Epithelial cell of esophagus (primary cell): ENCODE measurements around the gene ASB12.

Experiments
- DNase-seq: peaks from one replicate; pipeline ENCODE4 v3.0.0; 2010; ENCODE audit warnings: low read depth
- H3K4me3 ChIP-seq: 2 replicates; pipeline ENCODE4 v1.5.1; 2011; ENCODE audit warnings: mild to moderate bottlenecking, low read length, control low read depth
- TF ChIP-seq, protein P1 (sequence below): IDR thresholded peaks from 2 replicates; pipeline ENCODE4 v1.5.1; 2011; ENCODE audit warnings: low read depth, mild to moderate bottlenecking, low read length, control low read depth, inconsistent platforms; ENCODE audit not compliant: insufficient read depth; ENCODE audit errors: missing control alignments

ASB12 gene

DNA sequence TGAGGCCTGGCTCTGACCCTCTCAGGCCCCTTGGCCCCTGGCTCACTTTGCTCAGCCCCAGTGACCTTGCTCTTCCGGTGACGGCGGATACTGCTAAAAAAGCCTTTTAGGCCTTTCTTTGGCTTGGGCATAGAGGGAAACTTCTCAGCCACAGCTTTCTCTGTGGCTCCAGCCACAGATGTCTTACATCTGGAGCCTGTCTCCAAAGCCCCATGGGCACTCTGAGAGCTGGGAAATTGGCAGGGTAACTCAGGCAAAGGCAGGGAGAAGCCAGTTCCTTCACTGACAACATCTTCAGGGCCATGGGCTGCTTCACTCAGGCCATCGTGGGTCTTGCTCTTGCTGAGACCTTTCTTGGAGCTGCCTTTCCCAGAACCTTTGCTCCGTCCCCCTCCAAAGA lies 37.7 kb downstream of the ASB12 start:
- H3K4me3 ChIP-seq, result no peak overlapping the region
- no peak for DNase-seq
- TF ChIP-seq, protein P1, sequence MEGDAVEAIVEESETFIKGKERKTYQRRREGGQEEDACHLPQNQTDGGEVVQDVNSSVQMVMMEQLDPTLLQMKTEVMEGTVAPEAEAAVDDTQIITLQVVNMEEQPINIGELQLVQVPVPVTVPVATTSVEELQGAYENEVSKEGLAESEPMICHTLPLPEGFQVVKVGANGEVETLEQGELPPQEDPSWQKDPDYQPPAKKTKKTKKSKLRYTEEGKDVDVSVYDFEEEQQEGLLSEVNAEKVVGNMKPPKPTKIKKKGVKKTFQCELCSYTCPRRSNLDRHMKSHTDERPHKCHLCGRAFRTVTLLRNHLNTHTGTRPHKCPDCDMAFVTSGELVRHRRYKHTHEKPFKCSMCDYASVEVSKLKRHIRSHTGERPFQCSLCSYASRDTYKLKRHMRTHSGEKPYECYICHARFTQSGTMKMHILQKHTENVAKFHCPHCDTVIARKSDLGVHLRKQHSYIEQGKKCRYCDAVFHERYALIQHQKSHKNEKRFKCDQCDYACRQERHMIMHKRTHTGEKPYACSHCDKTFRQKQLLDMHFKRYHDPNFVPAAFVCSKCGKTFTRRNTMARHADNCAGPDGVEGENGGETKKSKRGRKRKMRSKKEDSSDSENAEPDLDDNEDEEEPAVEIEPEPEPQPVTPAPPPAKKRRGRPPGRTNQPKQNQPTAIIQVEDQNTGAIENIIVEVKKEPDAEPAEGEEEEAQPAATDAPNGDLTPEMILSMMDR, result no peak

DNA sequence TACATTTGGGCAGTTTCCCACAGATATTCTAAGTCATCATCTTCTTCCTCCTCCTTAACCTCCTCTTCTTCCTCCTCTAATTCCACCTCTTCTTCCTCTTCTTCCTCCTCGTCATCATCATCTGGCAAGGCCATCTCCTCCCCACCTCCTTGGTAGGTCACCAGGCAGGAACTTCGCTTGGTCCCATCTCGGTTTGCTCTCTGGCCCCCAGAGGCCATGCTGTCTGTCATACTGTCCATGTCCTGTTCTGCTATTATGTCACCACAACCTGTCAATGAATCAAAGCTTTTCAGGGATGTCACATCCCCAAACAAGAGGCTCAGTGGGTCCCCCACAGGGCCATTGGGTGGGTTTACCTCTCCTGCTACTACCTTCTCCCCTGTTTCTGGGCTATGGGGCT lies 38.4 kb downstream of the ASB12 start:
- TF ChIP-seq, protein P1, result no peak
- no peak for DNase-seq
- no peak overlapping the region for H3K4me3 ChIP-seq

GRCh38 chrX:64191281-64192010 lies 39.0 kb downstream of the ASB12 start:
- no peak for DNase-seq
- H3K4me3 ChIP-seq, result no peak overlapping the region
- TF ChIP-seq, protein P1, result no peak

GRCh38 chrX:64190136-64190740 lies 40.2 kb downstream of the ASB12 start:
- H3K4me3 ChIP-seq, result no peak overlapping the region
- no peak for DNase-seq
- TF ChIP-seq, protein P1, result no peak

DNA sequence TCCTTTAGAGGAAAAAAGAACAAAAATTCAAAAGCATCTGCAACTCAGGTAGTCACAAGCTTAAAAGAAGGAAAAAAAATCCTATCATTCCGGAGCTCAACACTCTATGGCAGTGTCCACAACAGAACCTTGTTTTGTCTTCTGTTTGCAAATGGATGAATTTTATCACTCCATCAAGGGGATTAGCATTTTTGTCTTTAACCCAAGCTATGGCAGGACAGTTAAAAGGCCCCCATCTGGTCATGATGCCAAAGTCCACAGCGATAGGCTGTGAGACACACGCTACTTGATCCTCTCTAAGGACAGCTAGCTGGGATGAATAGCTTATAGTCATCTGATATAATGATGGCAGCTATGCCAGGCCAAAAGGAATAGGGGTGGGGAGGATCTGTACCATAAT lies 41.5 kb downstream of the ASB12 start:
- H3K4me3 ChIP-seq, result no peak overlapping the region
- DNase-seq, result no peak
- TF ChIP-seq, protein P1, result no peak

DNA sequence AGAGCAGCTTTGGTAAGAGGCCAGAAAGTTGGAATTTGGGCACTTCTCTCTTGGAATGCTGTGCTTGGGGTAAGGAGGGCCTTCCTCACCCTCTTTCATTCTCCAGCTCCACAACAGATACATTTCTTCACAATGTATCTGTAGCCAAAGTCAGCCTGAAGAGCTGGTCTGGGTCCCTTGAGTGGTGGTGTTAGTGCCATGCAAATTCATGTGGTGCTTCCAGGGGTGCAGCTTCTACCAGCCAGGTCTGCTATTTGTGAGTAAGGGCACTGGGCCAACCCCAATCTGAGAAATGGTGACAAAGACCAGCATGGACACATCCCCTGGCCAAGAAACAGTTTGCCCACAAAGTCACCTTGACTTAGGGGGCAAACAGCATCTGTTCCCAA lies 42.7 kb downstream of the ASB12 start:
- TF ChIP-seq, protein P1, result no peak
- no peak for DNase-seq
- no peak overlapping the region for H3K4me3 ChIP-seq

- H3K4me3 ChIP-seq, result no peak overlapping the region
- no peak for DNase-seq
- TF ChIP-seq, protein P1, result no peak
These were observed 43.2 kb downstream of the ASB12 start for GRCh38 chrX:64186974-64187761.
